Suppressor macrophage (primary cell): Measurements from ENCODE around the gene USH1G.

Experiments used
- DNase-seq, 4 experiments: peaks; one replicate each; pipeline ENCODE4 v3.0.0-alpha.2; 2020 to 2022

The USH1G gene

DNA sequence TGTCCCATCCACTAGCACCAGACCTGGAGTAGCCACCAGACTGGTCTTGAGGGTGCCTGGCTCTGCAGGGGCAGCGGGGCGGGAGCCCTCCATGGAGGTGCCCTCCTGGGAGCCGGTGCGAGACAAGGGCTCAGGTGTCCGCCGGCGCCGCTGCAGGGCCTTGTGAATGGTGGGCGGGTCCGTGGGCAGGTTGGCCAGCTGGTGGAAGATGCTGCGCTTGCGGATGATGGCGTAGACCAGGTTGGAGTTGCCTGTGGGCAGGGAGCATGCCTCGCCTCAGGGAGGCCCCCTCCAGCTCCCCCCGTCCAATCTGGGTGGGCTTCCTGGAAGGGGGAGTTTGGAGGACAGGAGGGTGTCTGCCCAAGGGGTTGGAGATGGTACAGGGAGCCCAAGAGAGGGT, 31.1 kb upstream of the USH1G start:
- DNase-seq = no peak

DNA sequence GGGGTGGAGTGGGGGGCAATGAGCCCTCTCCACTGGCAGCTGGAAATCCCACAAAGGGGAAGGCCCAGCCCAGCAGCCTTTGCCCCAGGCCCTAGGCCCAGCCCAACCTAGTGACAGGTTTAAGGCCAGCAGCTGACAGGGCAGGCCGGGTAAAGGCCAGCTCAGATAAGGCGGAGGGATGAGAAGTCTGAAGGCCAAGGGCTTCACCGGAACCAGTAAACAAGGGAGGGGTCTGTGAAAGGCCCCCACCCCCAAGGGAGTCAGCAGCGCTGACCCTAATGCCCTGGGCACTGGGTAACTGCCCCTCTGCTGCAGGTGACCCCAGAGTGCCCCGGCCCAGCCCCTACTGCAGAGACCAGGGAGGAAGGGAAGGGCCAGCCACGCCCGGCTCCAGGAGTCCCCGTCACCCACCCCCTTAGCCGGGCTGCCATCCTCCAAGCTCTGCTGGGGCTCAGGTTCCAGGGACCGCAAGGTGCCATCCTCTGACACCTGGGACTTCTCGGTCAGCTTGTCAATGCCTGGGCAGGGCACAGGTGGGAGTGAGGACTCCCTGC, 30.2 kb upstream of the USH1G start:
- DNase-seq = no peak

- DNase-seq = no peak
Observed at GRCh38 chr17:74952431-74953133, 29.5 kb upstream of the USH1G start.

DNA sequence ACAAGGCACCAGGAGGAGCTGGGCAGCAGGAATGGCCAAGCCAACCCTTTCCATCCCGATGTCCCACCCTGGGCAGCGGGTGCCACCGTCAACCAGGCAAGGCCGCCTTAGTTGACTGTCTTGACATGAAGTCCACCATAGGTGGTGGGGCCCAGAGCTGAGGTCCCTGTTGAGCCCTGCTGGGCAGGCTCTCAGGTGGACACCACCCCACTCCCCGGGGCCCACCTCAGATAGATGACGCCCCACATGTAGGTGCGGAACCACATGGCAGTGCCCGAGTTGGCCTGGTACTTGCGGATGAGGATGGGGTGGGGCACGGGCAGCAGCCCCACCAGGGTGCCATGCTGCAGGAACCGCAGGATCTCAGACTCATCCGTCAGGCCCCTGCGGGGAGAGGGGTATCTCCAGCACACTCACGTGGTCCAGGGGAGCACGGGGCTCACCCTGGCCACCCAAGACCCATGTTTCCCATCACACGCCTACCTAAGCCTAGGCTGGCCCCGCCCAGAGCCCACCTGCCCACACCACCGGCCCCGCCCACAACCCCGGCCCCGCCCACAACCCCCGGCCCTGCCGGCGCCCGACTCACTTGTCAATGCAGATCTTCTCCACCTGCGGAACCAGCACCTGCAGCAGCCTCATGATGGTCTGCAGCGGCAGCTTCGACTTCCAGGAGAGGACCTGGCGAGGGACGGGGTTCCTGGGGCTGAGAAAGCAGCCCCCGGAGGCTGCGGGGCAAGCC, 28.8 kb upstream of the USH1G start:
- no peak for DNase-seq

DNA sequence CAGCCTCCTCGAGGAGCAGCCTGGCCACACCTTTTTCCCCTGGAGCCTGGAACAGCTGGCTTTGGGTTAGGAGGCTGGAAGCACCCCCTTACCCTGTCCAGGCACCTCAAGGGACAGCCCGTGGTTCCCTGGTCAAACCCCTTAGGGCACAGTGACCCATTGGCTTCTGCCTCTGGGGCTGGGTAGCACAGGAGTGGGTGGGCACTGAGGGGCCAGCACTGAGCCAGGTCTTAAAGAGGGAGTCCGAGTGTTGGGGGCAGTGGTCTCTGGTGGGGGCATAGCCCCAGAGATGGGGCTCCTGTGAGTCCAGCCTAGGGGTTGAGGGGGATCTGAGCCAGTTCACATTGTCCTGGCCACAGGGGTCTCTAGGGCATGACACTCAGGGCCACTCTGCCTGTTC, 28.0 kb upstream of the USH1G start:
- no peak for DNase-seq

DNA sequence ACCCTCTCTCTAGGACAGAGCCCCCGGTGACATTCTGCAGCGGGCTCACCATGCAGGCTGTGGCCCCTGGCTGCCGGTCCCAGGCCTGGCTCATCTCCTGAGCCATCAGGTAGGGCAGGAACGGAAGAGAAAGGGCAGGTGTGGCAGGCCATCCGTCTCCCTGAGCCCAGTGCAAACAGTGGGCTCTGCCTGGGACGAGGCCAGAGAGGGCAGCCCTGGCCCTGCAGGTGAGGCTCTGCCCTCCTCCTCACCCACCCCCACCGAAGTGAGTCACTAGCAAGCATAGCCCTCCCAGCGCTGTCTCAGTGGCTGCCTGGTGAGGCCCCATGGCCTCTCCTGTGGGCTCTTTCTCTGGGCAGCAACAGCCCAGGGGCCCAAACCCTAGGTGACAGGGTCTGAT, 27.2 kb upstream of the USH1G start:
- no peak for DNase-seq

- DNase-seq = no peak
Observed at GRCh38 chr17:74949455-74950115, 26.5 kb upstream of the USH1G start.

- DNase-seq = no peak
Observed at GRCh38 chr17:74947041-74947754, 24.1 kb upstream of the USH1G start.

- DNase-seq = no peak
Observed at GRCh38 chr17:74946641-74947040, 23.6 kb upstream of the USH1G start.

- no peak for DNase-seq
Observed at GRCh38 chr17:74945543-74945942, 22.5 kb upstream of the USH1G start.

- no peak for DNase-seq
Observed at GRCh38 chr17:74943808-74944522, 20.9 kb upstream of the USH1G start.

GRCh38 chr17:74941128-74941725, 18.2 kb upstream of the USH1G start:
- DNase-seq = no peak

GRCh38 chr17:74939534-74939933, 16.5 kb upstream of the USH1G start:
- no peak for DNase-seq

DNA sequence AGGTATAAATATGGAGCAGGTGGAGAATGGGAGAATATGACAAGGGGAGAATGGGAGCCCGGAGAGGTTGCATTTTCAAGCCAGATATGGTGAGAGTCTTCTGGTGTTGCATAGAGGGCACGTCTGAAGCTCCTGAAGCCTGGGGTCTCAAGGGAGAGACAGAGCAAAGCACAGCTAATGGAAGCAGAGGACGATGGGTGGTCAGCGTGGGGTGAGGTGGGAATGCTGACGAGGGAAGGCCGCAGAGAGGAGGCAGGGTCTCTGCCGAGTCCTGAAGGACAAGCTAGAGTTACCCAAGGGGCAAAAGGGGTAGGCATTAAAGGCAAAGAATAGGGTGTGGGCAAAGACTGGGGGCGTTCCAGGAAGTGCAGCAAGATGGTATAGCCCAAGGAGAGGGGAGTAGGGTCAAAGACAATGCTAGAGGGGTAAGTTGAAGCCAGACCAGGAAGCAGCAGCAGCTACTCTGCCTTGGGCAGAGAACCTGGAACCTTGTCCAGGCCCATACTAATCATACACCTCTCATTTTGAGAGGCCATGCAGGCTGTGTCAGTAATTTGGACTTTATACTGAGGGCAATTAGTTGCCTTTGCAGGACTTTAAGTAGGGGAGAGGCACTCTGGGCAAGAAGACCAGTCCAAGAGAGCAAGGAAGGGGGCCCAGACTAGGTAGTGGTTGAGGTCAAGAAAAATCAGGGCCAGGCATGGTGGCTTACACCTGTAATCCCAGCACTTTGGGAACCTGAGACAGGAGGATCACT, 15.3 kb upstream of the USH1G start:
- DNase-seq = no peak

GRCh38 chr17:74937064-74938051, 14.3 kb upstream of the USH1G start:
- no peak for DNase-seq

GRCh38 chr17:74936470-74936799, 13.4 kb upstream of the USH1G start:
- DNase-seq = no peak

GRCh38 chr17:74935585-74936469, 12.8 kb upstream of the USH1G start, which contains the start of gene OTOP3:
Gene OTOP3, plus strand, starts transcription at chr17:74935898. Its CDS starts 24 bp downstream, at chr17:74935922.
- no peak for DNase-seq

DNA sequence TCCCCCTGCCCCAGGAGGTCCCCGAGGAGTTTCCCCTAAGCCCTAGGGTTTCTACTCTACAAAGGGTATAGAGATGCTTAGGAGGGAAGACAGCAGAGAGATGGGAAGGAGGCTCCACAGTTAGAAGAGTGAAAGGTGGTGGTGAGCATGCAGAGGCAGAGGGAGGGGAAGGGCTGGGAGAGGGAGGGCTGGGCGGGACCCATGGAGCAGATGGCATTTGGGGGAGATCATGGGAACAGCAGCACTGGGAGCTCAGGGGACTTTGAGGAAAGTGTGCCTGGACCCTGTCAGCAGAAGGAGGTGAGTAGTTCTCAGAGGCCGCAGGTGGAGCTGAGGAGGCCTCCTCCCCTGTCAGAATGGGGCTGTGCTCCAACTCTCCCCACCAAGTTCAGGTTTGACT, 12.0 kb upstream of the USH1G start:
- no peak for DNase-seq
